Epithelial cell of proximal tubule (primary cell): Measurements from ENCODE around the gene CBX2. TPM values are rescaled to one million over a fixed set of nuclear protein-coding genes. Genes with fewer than 3 reads are reported as not detected.

Source experiments
- DNase-seq: peaks from one replicate; pipeline ENCODE4 v3.0.0-alpha.2; 2011; ENCODE audit warnings: low read depth
- H3K4me3 ChIP-seq: 2 replicates; pipeline ENCODE4 v1.5.1; 2011; ENCODE audit warnings: low read depth, mild to moderate bottlenecking, low read length
- CTCF ChIP-seq: conservative IDR thresholded peaks from 2 replicates; pipeline ENCODE4 v1.5.1; 2012; ENCODE audit warnings: low read depth, mild to moderate bottlenecking, low read length
- total RNA-seq: library from RNA; depleted of rRNA; stranded (reverse); fragments of >200 nt; gene quantifications from 2 replicates; pipeline ENCODE4 v1.2.3, GENCODE V29; 2015

The CBX2 gene
- total RNA-seq, 1 donor from 2014 or later = 7.6 TPM

- H3K4me3 ChIP-seq = no peak overlapping the region
- no peak for TF ChIP-seq CTCF
- no peak for DNase-seq
Observed at GRCh38 chr17:79785017-79785899, 7.3 kb downstream of the CBX2 start.

- DNase-seq = no peak
- no peak for TF ChIP-seq CTCF
- no peak overlapping the region for H3K4me3 ChIP-seq
Observed at GRCh38 chr17:79785900-79786810, 8.2 kb downstream of the CBX2 start.

GRCh38 chr17:79786930-79787643 lies 9.1 kb downstream of the CBX2 start:
- no peak for DNase-seq
- no peak for TF ChIP-seq CTCF
- H3K4me3 ChIP-seq = no peak overlapping the region

- DNase-seq = no peak
- TF ChIP-seq CTCF = no peak
Observed at GRCh38 chr17:79788455-79788854, 10.5 kb downstream of the CBX2 start.

GRCh38 chr17:79788989-79789942 lies 11.3 kb downstream of the CBX2 start:
- no peak for DNase-seq
- H3K4me3 ChIP-seq = no peak overlapping the region
- TF ChIP-seq CTCF = no peak

More at GRCh38 chr17:79788455-79788854, 10.5 kb downstream of the CBX2 start:
- H3K4me3 ChIP-seq = no peak overlapping the region
